Measurements from ENCODE around the gene SPATA46. TPM values are rescaled to one million over a fixed set of nuclear protein-coding genes. Genes with fewer than 3 reads are reported as not detected.
"Not testable (repeated sequence)": the region's sequence is repeated elsewhere in the genome, so short reads cannot be mapped to it uniquely, and the experiment has no call there.

Gene SPATA46
- total and polyA plus RNA-seq, 9 of the 15 experiments (the other 6 are each of a cell fraction or from before 2014, with no cell fraction given) = 0.04 to 0.11 TPM; not detected in 7

DNA sequence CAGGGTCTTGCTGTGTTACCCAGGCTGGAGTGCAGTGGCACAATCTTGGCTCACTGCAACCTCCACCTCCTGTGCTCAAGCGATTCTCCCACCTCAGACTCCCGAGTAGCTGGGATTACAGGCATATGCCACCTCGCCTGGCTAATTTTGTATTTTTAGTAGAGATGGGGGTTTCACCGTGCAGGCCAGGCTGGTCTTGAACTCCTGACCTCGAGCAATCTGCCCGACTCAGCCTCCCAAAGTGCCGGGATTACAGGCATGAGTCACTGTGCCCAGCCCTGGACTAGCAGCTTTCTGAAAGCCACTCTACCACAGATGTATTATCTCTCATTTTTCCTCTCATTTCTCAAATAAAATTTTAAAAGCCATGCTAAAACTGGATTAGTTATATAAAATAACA is 41.9 kb upstream of the SPATA46 start:
- intact Hi-C loops (cut with micrococcal nuclease); FAIRE-seq; CTCF ChIA-PET (ENCODE audit: low intra/inter-chr PET ratio); H2AFZ ChIP-seq (ENCODE audit: low read depth, low read length); H3K27me3 ChIP-seq (ENCODE audit: control insufficient read depth in 2 of 2, insufficient read depth in 2 of 2, low read length in 2 of 2); in situ Hi-C loops (cut with MboI); H3K9me1 ChIP-seq (ENCODE audit: control insufficient read depth, insufficient read depth, low read length); H3K27ac ChIP-seq (ENCODE audit: extremely low read depth, low read depth, low read length); BruUV-seq (replicated peaks); H3K36me3 ChIP-seq (ENCODE audit: control insufficient read depth, insufficient read depth, low read length); H3K4me2 ChIP-seq (ENCODE audit: insufficient read depth, low read length); H3K9me3 ChIP-seq (replicated peaks; ENCODE audit: control insufficient read depth, insufficient read depth, low read depth, low read length); H4K20me1 ChIP-seq (replicated peaks; ENCODE audit: control insufficient read depth, insufficient read depth, low read length); H3K79me2 ChIP-seq (ENCODE audit: control insufficient read depth, insufficient read depth, low read length); H3K4me3 ChIP-seq; TF ChIP-seq MYNN (CRISPR knock-in tag; IDR thresholded peaks at IDR 0.05): not testable (repeated sequence)
- DNase-seq (ENCODE audit: extremely low read depth in 1 of 4, low spot score in 3 of 4) = peak in 2 of 4 experiments; percentile 38 to 82
- ATAC-seq = peak; percentile 62
- peaks cover 23 to 57% of the 10 kb centered on the region in 2 experiments for H3K4me1 ChIP-seq (replicated peaks in 1 of 2; ENCODE audit: control insufficient read depth in 2 of 2, insufficient read depth in 2 of 2, low read length in 2 of 2)
- 5% methylated on average over 7 of the region's 7 CpGs for whole genome bisulfite sequencing (ENCODE audit: insufficient coverage, low coverage, missing lambda C conversion rate)
- POLR2A ChIA-PET = interaction anchor here (1.0 to 1.2 kb wide), 3 partner anchors 10 to 97 kb away, joined by 3 read pairs; no protein-coding TSS in a partner anchor
- H3K9ac ChIP-seq (ENCODE audit: insufficient read depth in 1 of 2, low read depth in 2 of 2, low read length in 2 of 2) = peak overlapping the region; percentile 2 to 47; a peak in 1 of 4 replicates
- TF ChIP-seq BCOR (IDR thresholded peaks at IDR 0.05) = peak; percentile 51
- peak; percentile 13; the same call in 1 of the 2 replicates for TF ChIP-seq EP300 (IDR thresholded peaks at IDR 0.05; ENCODE audit: low read length)
- peak; percentile 9; the same call in 1 of the 2 replicates for TF ChIP-seq TCF7 (IDR thresholded peaks at IDR 0.05; ENCODE audit: borderline replicate concordance)
- TF ChIP-seq SMARCE1 (IDR thresholded peaks at IDR 0.05) = peak; percentile 85
- peak; percentile 25; the same call in 1 of the 2 replicates for TF ChIP-seq EHMT2 (IDR thresholded peaks at IDR 0.05)
- TF ChIP-seq TCF3 (CRISPR knock-in tag; IDR thresholded peaks at IDR 0.05) = peak; percentile 70
- TF ChIP-seq, protein P1, sequence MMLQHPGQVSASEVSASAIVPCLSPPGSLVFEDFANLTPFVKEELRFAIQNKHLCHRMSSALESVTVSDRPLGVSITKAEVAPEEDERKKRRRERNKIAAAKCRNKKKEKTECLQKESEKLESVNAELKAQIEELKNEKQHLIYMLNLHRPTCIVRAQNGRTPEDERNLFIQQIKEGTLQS (IDR thresholded peaks at IDR 0.05) = peak; percentile 81
- TF ChIP-seq, protein P1 (CRISPR knock-in tag; conservative IDR thresholded peaks at IDR 0.05) = not testable (repeated sequence)
- peak; percentile 84 for TF ChIP-seq ARID1B (IDR thresholded peaks at IDR 0.05)
- 0 out of 2 replicates have a peak, but pooled peaks have one; percentile 17 for TF ChIP-seq NFIC (IDR thresholded peaks at IDR 0.05)
- peak; percentile 12; the same call in 1 of the 2 replicates for TF ChIP-seq SMAD4 (CRISPR knock-in tag; conservative IDR thresholded peaks at IDR 0.05)
- peak; percentile 50; the same call in 1 of the 2 replicates for TF ChIP-seq MYNN (IDR thresholded peaks at IDR 0.05)
- TF ChIP-seq ADNP (tag; IDR thresholded peaks at IDR 0.05) = peak; percentile 67; the same call in 1 of the 2 replicates
- TF ChIP-seq, protein P2, sequence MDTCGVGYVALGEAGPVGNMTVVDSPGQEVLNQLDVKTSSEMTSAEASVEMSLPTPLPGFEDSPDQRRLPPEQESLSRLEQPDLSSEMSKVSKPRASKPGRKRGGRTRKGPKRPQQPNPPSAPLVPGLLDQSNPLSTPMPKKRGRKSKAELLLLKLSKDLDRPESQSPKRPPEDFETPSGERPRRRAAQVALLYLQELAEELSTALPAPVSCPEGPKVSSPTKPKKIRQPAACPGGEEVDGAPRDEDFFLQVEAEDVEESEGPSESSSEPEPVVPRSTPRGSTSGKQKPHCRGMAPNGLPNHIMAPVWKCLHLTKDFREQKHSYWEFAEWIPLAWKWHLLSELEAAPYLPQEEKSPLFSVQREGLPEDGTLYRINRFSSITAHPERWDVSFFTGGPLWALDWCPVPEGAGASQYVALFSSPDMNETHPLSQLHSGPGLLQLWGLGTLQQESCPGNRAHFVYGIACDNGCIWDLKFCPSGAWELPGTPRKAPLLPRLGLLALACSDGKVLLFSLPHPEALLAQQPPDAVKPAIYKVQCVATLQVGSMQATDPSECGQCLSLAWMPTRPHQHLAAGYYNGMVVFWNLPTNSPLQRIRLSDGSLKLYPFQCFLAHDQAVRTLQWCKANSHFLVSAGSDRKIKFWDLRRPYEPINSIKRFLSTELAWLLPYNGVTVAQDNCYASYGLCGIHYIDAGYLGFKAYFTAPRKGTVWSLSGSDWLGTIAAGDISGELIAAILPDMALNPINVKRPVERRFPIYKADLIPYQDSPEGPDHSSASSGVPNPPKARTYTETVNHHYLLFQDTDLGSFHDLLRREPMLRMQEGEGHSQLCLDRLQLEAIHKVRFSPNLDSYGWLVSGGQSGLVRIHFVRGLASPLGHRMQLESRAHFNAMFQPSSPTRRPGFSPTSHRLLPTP (IDR thresholded peaks at IDR 0.05; ENCODE audit: borderline replicate concordance, extremely low read depth, insufficient read length) = peak; percentile 53
- peak; percentile 75 for TF ChIP-seq FOSL1 (tag; conservative IDR thresholded peaks at IDR 0.05)
- peak; percentile 51; the same call in 1 of the 2 replicates for TF ChIP-seq STAT5A (IDR thresholded peaks at IDR 0.05; ENCODE audit: borderline replicate concordance, low read length)
- peak; percentile 29; the same call in 1 of the 2 replicates for TF ChIP-seq HDAC2 (IDR thresholded peaks at IDR 0.05)
- peak; percentile 74 for TF ChIP-seq SMARCA4 (IDR thresholded peaks at IDR 0.05)
- TF ChIP-seq, protein P3, sequence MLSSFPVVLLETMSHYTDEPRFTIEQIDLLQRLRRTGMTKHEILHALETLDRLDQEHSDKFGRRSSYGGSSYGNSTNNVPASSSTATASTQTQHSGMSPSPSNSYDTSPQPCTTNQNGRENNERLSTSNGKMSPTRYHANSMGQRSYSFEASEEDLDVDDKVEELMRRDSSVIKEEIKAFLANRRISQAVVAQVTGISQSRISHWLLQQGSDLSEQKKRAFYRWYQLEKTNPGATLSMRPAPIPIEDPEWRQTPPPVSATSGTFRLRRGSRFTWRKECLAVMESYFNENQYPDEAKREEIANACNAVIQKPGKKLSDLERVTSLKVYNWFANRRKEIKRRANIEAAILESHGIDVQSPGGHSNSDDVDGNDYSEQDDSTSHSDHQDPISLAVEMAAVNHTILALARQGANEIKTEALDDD (IDR thresholded peaks at IDR 0.05) = 0 out of 2 replicates have a peak, but pooled peaks have one; percentile 52
- peak; percentile 85 to 89 for TF ChIP-seq KDM1A (IDR thresholded peaks at IDR 0.05)
